HG03060 (cell line): ENCODE results near the gene IKZF2.

ENCODE experiments used
- ATAC-seq: cut with Tn5 transposase; IDR thresholded peaks from one replicate; pipeline ENCODE4 v1.9.1; 2021; ENCODE audit warnings: low read depth, moderate number of reproducible peaks; ENCODE audit not compliant: unreplicated experiment

Gene IKZF2

GRCh38 chr2:213151437-213152064 lies at the start of gene IKZF2:
IKZF2 (minus strand) TSS chr2:213151612; CDS start chr2:213148629, 2,983 bp downstream.
- ATAC-seq: peak; percentile 37

GRCh38 chr2:213199871-213200270 lies 48.5 kb upstream of the IKZF2 start:
- ATAC-seq: no peak

GRCh38 chr2:213189001-213189899 lies 37.8 kb upstream of the IKZF2 start:
- ATAC-seq: no peak

- ATAC-seq: no peak
These were observed 37.1 kb upstream of the IKZF2 start for GRCh38 chr2:213188533-213188867.

- no peak for ATAC-seq
These were observed 36.6 kb upstream of the IKZF2 start for GRCh38 chr2:213187833-213188532.

- no peak for ATAC-seq
These were observed 36.0 kb upstream of the IKZF2 start for GRCh38 chr2:213187386-213187785.

- peak; percentile 90 for ATAC-seq
These were observed 33.9 kb upstream of the IKZF2 start for GRCh38 chr2:213185147-213185822.

- no peak for ATAC-seq
These were observed 30.3 kb upstream of the IKZF2 start for GRCh38 chr2:213181712-213182111.

GRCh38 chr2:213177679-213178078 lies 26.3 kb upstream of the IKZF2 start:
- no peak for ATAC-seq

GRCh38 chr2:213175673-213176247 lies 24.3 kb upstream of the IKZF2 start:
- ATAC-seq: no peak

GRCh38 chr2:213172641-213173040 lies 21.2 kb upstream of the IKZF2 start:
- ATAC-seq: no peak

GRCh38 chr2:213171147-213171546 lies 19.7 kb upstream of the IKZF2 start:
- ATAC-seq: no peak

GRCh38 chr2:213167271-213167930 lies 16.0 kb upstream of the IKZF2 start:
- ATAC-seq: no peak

GRCh38 chr2:213166109-213166508 lies 14.7 kb upstream of the IKZF2 start:
- peak; percentile 99 for ATAC-seq

GRCh38 chr2:213164263-213164662 lies 12.9 kb upstream of the IKZF2 start:
- ATAC-seq: no peak

GRCh38 chr2:213162516-213163118 lies 11.2 kb upstream of the IKZF2 start:
- no peak for ATAC-seq

- ATAC-seq: no peak
These were observed 10.5 kb upstream of the IKZF2 start for GRCh38 chr2:213161759-213162515.

GRCh38 chr2:213159768-213160167 lies 8.4 kb upstream of the IKZF2 start:
- ATAC-seq: no peak

GRCh38 chr2:213157242-213157641 lies 5.8 kb upstream of the IKZF2 start:
- peak; percentile 58 for ATAC-seq
